Tongue (tissue), 1 donor: Measurements from ENCODE around the gene AKAP11. TPM values are rescaled to one million over a fixed set of nuclear protein-coding genes. Genes with fewer than 3 reads are reported as not detected.

ENCODE experiments used
- total RNA-seq: library from RNA; depleted of rRNA; stranded (reverse); fragments of >200 nt; gene quantifications from one replicate; pipeline ENCODE4 v1.2.3, GENCODE V29; 2014

Gene AKAP11
- total RNA-seq, 1 donor from 2014 or later = 41.1 TPM

Other genes starting within 250 kb of the AKAP11 start
- 18.4 TPM for gene DGKH, start 223.5 kb upstream of the AKAP11 start, total RNA-seq